Endothelial cell (in vitro differentiated cells): Measurements from ENCODE around the gene ANKAR. TPM values are rescaled to one million over a fixed set of nuclear protein-coding genes. Genes with fewer than 3 reads are reported as not detected.
A peak's percentile ranks its signal among the peaks of the same experiment; 100 is the strongest.
"Not testable (repeated sequence)": the region's sequence is repeated elsewhere in the genome, so short reads cannot be mapped to it uniquely, and the experiment has no call there.

Experiments
- DNase-seq: peaks from one replicate; pipeline ENCODE4 v3.0.0; 2021; ENCODE audit warnings: low spot score
- H3K27ac Mint-ChIP-seq: one replicate; pipeline ENCODE4 v1.8.0; 2021; ENCODE audit warnings: mixed read lengths, inconsistent platforms; ENCODE audit not compliant: unreplicated experiment
- H3K27me3 Mint-ChIP-seq: one replicate; pipeline ENCODE4 v1.8.0; 2021; ENCODE audit warnings: mild to moderate bottlenecking, moderate library complexity, mixed read lengths, inconsistent platforms; ENCODE audit not compliant: unreplicated experiment
- H3K36me3 Mint-ChIP-seq: one replicate; pipeline ENCODE4 v1.8.0; 2021; ENCODE audit warnings: mild to moderate bottlenecking, low read depth, mixed read lengths, inconsistent platforms; ENCODE audit not compliant: unreplicated experiment
- H3K4me1 Mint-ChIP-seq: one replicate; pipeline ENCODE4 v1.8.0; 2021; ENCODE audit warnings: mild to moderate bottlenecking, mixed read lengths, inconsistent platforms; ENCODE audit not compliant: unreplicated experiment
- H3K4me3 Mint-ChIP-seq: one replicate; pipeline ENCODE4 v1.8.0; 2021; ENCODE audit warnings: mild to moderate bottlenecking, mixed read lengths, inconsistent platforms; ENCODE audit not compliant: unreplicated experiment
- H3K9me3 Mint-ChIP-seq: one replicate; pipeline ENCODE4 v1.8.0; 2021; ENCODE audit warnings: mixed read lengths, inconsistent platforms; ENCODE audit not compliant: unreplicated experiment
- CTCF ChIP-seq: fragments of 200-600 bp; sonication (generic); IDR thresholded peaks from one replicate; pipeline ENCODE4 v1.5.0; 2021; ENCODE audit warnings: antibody characterized with exemption; ENCODE audit not compliant: unreplicated experiment
- total RNA-seq: library from RNA; stranded (reverse); fragmentation: NEBNext Ultra II Directional; extraction: Animal tissue kit (Norgen Biotek cat#: 25700); gene quantifications from one replicate; pipeline ENCODE4 v1.2.1, GENCODE V29; 2021; ENCODE audit not compliant: unreplicated experiment

The ANKAR gene
- total RNA-seq, 1 donor from 2014 or later = 8.5 TPM

- H3K27ac Mint-ChIP-seq = no peak overlapping the region
- H3K36me3 Mint-ChIP-seq = no peaks in the 10 kb centered on the region
- no peak overlapping the region for H3K4me3 Mint-ChIP-seq
- TF ChIP-seq CTCF = no peak
- DNase-seq = no peak
- H3K27me3 Mint-ChIP-seq = no peaks in the 10 kb centered on the region
- no peaks in the 10 kb centered on the region for H3K9me3 Mint-ChIP-seq
- no peaks in the 10 kb centered on the region for H3K4me1 Mint-ChIP-seq
Observed at GRCh38 chr2:189696223-189696622, 21.8 kb downstream of the ANKAR start.

GRCh38 chr2:189698020-189698887, 23.8 kb downstream of the ANKAR start:
- no peaks in the 10 kb centered on the region for H3K4me1 Mint-ChIP-seq
- no peaks in the 10 kb centered on the region for H3K36me3 Mint-ChIP-seq
- peak overlapping the region; percentile 34 for H3K4me3 Mint-ChIP-seq
- H3K27me3 Mint-ChIP-seq = no peaks in the 10 kb centered on the region
- no peak overlapping the region for H3K27ac Mint-ChIP-seq
- peak; percentile 73 for TF ChIP-seq CTCF
- H3K9me3 Mint-ChIP-seq = no peaks in the 10 kb centered on the region
- no peak for DNase-seq

DNA sequence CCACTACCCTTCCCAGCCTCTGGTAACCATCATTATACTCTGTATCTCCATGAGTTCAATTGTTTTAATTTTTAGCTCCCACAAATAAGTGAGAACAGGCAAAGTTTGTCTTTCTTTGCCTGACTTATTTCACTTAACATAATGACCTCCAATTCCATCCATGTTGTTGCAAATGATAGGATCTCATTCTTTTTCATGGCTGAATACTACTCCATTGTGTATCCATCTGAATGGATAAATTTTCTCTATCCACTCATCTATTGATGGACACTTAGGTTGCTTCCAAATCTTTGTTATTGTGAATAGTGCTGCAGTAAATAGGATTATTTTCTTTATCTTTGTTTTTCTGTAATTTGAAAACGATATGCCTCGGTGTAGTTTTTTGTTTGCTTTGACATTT, 26.2 kb downstream of the ANKAR start:
- DNase-seq = no peak
- no peaks in the 10 kb centered on the region for H3K4me1 Mint-ChIP-seq
- H3K27ac Mint-ChIP-seq = no peak overlapping the region
- no peaks in the 10 kb centered on the region for H3K27me3 Mint-ChIP-seq
- no peaks in the 10 kb centered on the region for H3K9me3 Mint-ChIP-seq
- H3K36me3 Mint-ChIP-seq = no peaks in the 10 kb centered on the region
- no peak for TF ChIP-seq CTCF
- H3K4me3 Mint-ChIP-seq = no peak overlapping the region

- H3K27ac Mint-ChIP-seq = no peak overlapping the region
- peak; percentile 60 for TF ChIP-seq CTCF
- H3K36me3 Mint-ChIP-seq = no peaks in the 10 kb centered on the region
- H3K4me1 Mint-ChIP-seq = no peaks in the 10 kb centered on the region
- no peak for DNase-seq
- H3K9me3 Mint-ChIP-seq = no peaks in the 10 kb centered on the region
- H3K4me3 Mint-ChIP-seq = no peak overlapping the region
- H3K27me3 Mint-ChIP-seq = no peaks in the 10 kb centered on the region
Observed at GRCh38 chr2:189702071-189702470, 27.6 kb downstream of the ANKAR start.

DNA sequence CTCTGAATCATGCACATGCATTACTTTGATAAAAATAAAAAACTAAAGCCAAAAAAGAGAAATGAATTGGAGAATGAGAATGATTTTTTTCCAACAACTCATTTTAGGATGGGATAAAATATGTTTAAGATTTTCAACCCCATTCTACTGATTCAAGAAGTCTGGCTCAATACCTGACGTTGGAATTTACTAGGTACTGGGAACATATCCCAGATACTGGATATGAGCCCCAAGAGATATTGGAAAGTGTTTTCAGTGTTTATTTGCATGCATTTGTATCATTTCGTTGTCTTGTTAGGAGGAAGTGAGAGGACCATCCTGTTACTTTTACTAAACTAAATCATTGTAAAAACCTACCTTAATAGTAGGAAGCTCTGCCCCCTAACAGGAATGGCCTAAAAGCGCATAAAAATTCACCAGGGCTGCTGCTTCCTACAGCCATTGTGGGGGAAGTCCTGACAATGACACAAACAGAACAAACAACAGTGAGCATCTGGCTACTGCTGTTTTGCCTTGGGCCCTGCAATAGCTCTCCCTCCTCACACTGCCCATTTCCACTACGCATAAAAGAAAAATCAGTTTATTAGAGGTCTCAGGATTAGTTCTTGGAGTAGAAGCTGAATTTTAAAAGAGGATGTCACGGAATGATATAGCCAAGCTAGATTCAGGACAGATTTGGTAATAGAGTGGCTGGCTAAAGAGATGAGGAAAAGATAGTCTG, 35.2 kb downstream of the ANKAR start:
- no peak for TF ChIP-seq CTCF
- Mint-ChIP-seq H3K27me3 (peaks cover 4% of the 10 kb centered on the region), H3K27ac (peak overlapping the region; percentile 80), H3K4me3 (no peak overlapping the region), H3K36me3 (peaks cover 14% of the 10 kb centered on the region), H3K4me1 (peaks cover 18% of the 10 kb centered on the region), H3K9me3 (no peaks in the 10 kb centered on the region)
- no peak for DNase-seq

GRCh38 chr2:189717593-189717992, 43.1 kb downstream of the ANKAR start:
- not testable (repeated sequence) for H3K9me3 Mint-ChIP-seq, H3K36me3 Mint-ChIP-seq, H3K4me1 Mint-ChIP-seq, H3K4me3 Mint-ChIP-seq, H3K27me3 Mint-ChIP-seq, H3K27ac Mint-ChIP-seq, DNase-seq
